ENCODE measurements around the gene CD1D.
"Not testable (repeated sequence)": the region's sequence is repeated elsewhere in the genome, so short reads cannot be mapped to it uniquely, and the experiment has no call there.

CD1D gene

GRCh38 chr1:158180741-158181576, at the start of gene CD1D:
Gene CD1D, plus strand, starts transcription at chr1:158180895. Its CDS starts 207 bp downstream, at chr1:158181102.
- DNase-seq: no peak

- DNase-seq: no peak
Observed at GRCh38 chr1:158131217-158131616, 49.5 kb upstream of the CD1D start.

- DNase-seq: no peak
Observed at GRCh38 chr1:158140764-158141192, 39.9 kb upstream of the CD1D start.

- no peak for DNase-seq
Observed at GRCh38 chr1:158145173-158145719, 35.4 kb upstream of the CD1D start.

- no peak for DNase-seq
Observed at GRCh38 chr1:158146165-158146564, 34.5 kb upstream of the CD1D start.

GRCh38 chr1:158146739-158147138, 34.0 kb upstream of the CD1D start:
- DNase-seq: no peak

GRCh38 chr1:158147401-158147800, 33.3 kb upstream of the CD1D start:
- no peak for DNase-seq

- DNase-seq: no peak
Observed at GRCh38 chr1:158147869-158148268, 32.8 kb upstream of the CD1D start.

- no peak for DNase-seq
Observed at GRCh38 chr1:158148468-158148867, 32.2 kb upstream of the CD1D start.

GRCh38 chr1:158149175-158149574, 31.5 kb upstream of the CD1D start:
- no peak for DNase-seq

GRCh38 chr1:158149577-158150269, 31.0 kb upstream of the CD1D start:
- peak; percentile 0 for DNase-seq

GRCh38 chr1:158150523-158150922, 30.2 kb upstream of the CD1D start:
- no peak for DNase-seq

- no peak for DNase-seq
Observed at GRCh38 chr1:158153179-158153578, 27.5 kb upstream of the CD1D start.

GRCh38 chr1:158153746-158154444, 26.8 kb upstream of the CD1D start:
- DNase-seq: no peak

- DNase-seq: no peak
Observed at GRCh38 chr1:158154501-158154900, 26.2 kb upstream of the CD1D start.

- DNase-seq: no peak
Observed at GRCh38 chr1:158155673-158156072, 25.0 kb upstream of the CD1D start.

GRCh38 chr1:158159597-158159996, 21.1 kb upstream of the CD1D start:
- DNase-seq: no peak

GRCh38 chr1:158161446-158161845, 19.2 kb upstream of the CD1D start:
- no peak for DNase-seq

GRCh38 chr1:158163000-158163947, 17.4 kb upstream of the CD1D start:
- no peak for DNase-seq

GRCh38 chr1:158169105-158169504, 11.6 kb upstream of the CD1D start:
- no peak for DNase-seq

GRCh38 chr1:158175915-158176314, 4.8 kb upstream of the CD1D start:
- DNase-seq: not testable (repeated sequence)

- no peak for DNase-seq
Observed at GRCh38 chr1:158176399-158176798, 4.3 kb upstream of the CD1D start.

All from NCI-H345 (cell line).